Measurements from ENCODE around the gene C14orf93.
"Not testable (repeated sequence)": the region's sequence is repeated elsewhere in the genome, so short reads cannot be mapped to it uniquely, and the experiment has no call there.

DNA sequence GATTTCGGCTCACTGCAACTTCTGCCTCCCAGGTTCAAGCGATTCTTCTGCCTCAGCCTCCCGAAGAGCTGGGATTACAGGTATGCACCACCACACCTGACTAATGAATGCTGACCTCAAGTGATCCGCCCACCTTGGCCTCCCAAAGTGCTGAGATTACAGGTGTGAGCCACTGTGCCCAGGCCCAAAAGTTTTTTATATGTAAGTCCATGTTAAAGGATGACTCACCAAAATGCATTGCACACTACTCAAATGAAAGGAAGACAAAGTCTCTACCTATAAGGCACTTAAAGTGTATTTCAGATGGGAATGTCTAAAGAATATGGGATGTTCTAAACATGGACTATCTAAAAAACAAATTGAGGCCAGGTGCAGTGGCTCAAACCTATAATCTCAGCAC, 5.7 kb downstream of the C14orf93 start:
- TF ChIP-seq, protein P1, sequence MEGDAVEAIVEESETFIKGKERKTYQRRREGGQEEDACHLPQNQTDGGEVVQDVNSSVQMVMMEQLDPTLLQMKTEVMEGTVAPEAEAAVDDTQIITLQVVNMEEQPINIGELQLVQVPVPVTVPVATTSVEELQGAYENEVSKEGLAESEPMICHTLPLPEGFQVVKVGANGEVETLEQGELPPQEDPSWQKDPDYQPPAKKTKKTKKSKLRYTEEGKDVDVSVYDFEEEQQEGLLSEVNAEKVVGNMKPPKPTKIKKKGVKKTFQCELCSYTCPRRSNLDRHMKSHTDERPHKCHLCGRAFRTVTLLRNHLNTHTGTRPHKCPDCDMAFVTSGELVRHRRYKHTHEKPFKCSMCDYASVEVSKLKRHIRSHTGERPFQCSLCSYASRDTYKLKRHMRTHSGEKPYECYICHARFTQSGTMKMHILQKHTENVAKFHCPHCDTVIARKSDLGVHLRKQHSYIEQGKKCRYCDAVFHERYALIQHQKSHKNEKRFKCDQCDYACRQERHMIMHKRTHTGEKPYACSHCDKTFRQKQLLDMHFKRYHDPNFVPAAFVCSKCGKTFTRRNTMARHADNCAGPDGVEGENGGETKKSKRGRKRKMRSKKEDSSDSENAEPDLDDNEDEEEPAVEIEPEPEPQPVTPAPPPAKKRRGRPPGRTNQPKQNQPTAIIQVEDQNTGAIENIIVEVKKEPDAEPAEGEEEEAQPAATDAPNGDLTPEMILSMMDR (IDR thresholded peaks at IDR 0.05): not testable (repeated sequence)
- TF ChIP-seq POLR2A (IDR thresholded peaks at IDR 0.05): not testable (repeated sequence)

Data from breast epithelium (tissue), 3 donors.